OCI-LY7 (cell line): ENCODE data around the gene HSPA2.

Experiments
- CTCF ChIP-seq: fragments of 200-600 bp; sonication (generic); conservative IDR thresholded peaks from 2 replicates; pipeline ENCODE4 v1.5.1; 2014; ENCODE audit warnings: mild to moderate bottlenecking, antibody characterized with exemption, low read length, moderate library complexity, mixed read lengths
- EZH2phosphoT487 ChIP-seq: fragments of 200-600 bp; sonication (generic); IDR thresholded peaks from 2 replicates; pipeline ENCODE4 v1.6.1; 2018; ENCODE audit warnings: low read depth, borderline replicate concordance, mild to moderate bottlenecking, mixed run types, antibody characterized with exemption, low read length, moderate library complexity, mixed read lengths

- TF ChIP-seq CTCF (no peak), EZH2phosphoT487 (no peak)
Observed at GRCh38 chr14:64507376-64508156, 33.0 kb upstream of the HSPA2 start.
